ENCODE results near the gene PADI1.

Gene PADI1

DNA sequence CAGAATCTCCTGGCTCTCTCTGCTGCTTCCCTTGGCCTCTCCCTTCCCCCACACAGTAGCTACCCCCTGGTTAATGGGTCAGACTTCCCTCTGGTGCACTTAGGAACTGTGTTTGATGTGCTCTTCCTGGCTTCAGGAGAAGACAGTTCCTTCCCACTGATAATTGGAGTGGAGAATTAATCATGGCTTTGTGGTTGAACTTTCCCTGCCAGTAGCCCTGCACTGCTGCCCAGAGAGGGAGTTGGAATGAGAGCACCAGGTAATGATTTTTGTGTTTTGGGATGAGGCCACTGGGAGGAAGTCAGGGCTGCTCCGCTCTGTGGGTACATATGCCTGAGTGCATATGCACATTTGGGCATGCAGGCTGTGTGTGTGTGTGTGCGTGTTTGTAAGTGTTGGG, 46.0 kb upstream of the PADI1 start:
- no peak for ATAC-seq
- TF ChIP-seq, protein P1, sequence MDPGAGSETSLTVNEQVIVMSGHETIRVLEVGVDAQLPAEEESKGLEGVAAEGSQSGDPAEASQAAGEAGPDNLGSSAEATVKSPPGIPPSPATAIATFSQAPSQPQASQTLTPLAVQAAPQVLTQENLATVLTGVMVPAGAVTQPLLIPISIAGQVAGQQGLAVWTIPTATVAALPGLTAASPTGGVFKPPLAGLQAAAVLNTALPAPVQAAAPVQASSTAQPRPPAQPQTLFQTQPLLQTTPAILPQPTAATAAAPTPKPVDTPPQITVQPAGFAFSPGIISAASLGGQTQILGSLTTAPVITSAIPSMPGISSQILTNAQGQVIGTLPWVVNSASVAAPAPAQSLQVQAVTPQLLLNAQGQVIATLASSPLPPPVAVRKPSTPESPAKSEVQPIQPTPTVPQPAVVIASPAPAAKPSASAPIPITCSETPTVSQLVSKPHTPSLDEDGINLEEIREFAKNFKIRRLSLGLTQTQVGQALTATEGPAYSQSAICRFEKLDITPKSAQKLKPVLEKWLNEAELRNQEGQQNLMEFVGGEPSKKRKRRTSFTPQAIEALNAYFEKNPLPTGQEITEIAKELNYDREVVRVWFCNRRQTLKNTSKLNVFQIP (CRISPR knock-in tag; IDR thresholded peaks at IDR 0.05; ENCODE audit: borderline replicate concordance, low read depth), result no peak
- no peak for TF ChIP-seq SNAI2 (CRISPR knock-in tag; IDR thresholded peaks at IDR 0.05)

DNA sequence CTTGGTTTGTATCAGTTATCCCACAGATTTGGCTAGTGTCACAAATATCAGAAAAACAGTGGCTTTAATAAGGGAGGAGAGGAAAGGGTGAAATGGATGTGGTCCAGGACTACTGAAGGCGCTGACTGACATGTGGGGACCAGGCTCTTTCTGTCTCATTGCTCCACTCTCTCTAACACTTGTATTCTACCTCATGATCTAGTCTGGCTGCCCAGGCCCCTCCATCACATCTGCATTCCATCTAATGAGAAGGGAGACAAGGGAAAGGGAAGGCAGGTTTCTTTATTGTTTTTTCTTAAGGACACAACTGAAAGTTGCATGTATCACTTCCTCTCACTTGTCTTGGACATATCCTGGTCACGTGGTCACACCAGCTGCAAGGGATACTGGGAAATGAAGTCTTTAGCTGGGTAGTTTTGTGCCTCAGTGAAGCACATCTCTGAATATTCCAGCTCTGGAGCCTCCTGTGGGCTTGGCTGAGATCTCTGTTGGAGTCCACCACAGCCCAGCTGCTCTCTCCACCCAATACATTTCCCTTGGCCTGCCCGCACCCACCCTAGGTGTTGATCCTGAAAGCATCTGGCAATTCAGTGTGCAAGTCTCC, 43.7 kb upstream of the PADI1 start:
- TF ChIP-seq ZFP30 (CRISPR knock-in tag; IDR thresholded peaks at IDR 0.05) (no peak), ZNF70 (CRISPR knock-in tag; IDR thresholded peaks at IDR 0.05) (no peak), CSDC2 (CRISPR knock-in tag; IDR thresholded peaks at IDR 0.05) (no peak), RARB (CRISPR knock-in tag; IDR thresholded peaks at IDR 0.05) (no peak), ZFP3 (CRISPR knock-in tag; IDR thresholded peaks at IDR 0.05) (no peak), TOX (CRISPR knock-in tag; IDR thresholded peaks at IDR 0.05; ENCODE audit: borderline replicate concordance) (no peak), ZNF8 (CRISPR knock-in tag; IDR thresholded peaks at IDR 0.05) (no peak), GLIS3 (CRISPR knock-in tag; IDR thresholded peaks at IDR 0.05) (no peak), PPARA (CRISPR knock-in tag; IDR thresholded peaks at IDR 0.05; ENCODE audit: borderline replicate concordance) (no peak), ARNTL (CRISPR knock-in tag; IDR thresholded peaks at IDR 0.05; ENCODE audit: borderline replicate concordance, low read depth) (no peak), ZC3H10 (CRISPR knock-in tag; IDR thresholded peaks at IDR 0.05) (no peak), TCF4 (CRISPR knock-in tag; IDR thresholded peaks at IDR 0.05; ENCODE audit: borderline replicate concordance) (no peak), ZNF565 (CRISPR knock-in tag; conservative IDR thresholded peaks at IDR 0.05; ENCODE audit: low read depth) (no peak)
- TF ChIP-seq, protein P2, sequence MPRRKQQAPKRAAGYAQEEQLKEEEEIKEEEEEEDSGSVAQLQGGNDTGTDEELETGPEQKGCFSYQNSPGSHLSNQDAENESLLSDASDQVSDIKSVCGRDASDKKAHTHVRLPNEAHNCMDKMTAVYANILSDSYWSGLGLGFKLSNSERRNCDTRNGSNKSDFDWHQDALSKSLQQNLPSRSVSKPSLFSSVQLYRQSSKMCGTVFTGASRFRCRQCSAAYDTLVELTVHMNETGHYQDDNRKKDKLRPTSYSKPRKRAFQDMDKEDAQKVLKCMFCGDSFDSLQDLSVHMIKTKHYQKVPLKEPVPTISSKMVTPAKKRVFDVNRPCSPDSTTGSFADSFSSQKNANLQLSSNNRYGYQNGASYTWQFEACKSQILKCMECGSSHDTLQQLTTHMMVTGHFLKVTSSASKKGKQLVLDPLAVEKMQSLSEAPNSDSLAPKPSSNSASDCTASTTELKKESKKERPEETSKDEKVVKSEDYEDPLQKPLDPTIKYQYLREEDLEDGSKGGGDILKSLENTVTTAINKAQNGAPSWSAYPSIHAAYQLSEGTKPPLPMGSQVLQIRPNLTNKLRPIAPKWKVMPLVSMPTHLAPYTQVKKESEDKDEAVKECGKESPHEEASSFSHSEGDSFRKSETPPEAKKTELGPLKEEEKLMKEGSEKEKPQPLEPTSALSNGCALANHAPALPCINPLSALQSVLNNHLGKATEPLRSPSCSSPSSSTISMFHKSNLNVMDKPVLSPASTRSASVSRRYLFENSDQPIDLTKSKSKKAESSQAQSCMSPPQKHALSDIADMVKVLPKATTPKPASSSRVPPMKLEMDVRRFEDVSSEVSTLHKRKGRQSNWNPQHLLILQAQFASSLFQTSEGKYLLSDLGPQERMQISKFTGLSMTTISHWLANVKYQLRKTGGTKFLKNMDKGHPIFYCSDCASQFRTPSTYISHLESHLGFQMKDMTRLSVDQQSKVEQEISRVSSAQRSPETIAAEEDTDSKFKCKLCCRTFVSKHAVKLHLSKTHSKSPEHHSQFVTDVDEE (CRISPR knock-in tag; IDR thresholded peaks at IDR 0.05), result no peak
- TF ChIP-seq, protein P3, sequence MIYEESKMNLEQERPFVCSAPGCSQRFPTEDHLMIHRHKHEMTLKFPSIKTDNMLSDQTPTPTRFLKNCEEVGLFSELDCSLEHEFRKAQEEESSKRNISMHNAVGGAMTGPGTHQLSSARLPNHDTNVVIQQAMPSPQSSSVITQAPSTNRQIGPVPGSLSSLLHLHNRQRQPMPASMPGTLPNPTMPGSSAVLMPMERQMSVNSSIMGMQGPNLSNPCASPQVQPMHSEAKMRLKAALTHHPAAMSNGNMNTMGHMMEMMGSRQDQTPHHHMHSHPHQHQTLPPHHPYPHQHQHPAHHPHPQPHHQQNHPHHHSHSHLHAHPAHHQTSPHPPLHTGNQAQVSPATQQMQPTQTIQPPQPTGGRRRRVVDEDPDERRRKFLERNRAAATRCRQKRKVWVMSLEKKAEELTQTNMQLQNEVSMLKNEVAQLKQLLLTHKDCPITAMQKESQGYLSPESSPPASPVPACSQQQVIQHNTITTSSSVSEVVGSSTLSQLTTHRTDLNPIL (CRISPR knock-in tag; IDR thresholded peaks at IDR 0.05; ENCODE audit: low read depth), result no peak
- TF ChIP-seq, protein P4, sequence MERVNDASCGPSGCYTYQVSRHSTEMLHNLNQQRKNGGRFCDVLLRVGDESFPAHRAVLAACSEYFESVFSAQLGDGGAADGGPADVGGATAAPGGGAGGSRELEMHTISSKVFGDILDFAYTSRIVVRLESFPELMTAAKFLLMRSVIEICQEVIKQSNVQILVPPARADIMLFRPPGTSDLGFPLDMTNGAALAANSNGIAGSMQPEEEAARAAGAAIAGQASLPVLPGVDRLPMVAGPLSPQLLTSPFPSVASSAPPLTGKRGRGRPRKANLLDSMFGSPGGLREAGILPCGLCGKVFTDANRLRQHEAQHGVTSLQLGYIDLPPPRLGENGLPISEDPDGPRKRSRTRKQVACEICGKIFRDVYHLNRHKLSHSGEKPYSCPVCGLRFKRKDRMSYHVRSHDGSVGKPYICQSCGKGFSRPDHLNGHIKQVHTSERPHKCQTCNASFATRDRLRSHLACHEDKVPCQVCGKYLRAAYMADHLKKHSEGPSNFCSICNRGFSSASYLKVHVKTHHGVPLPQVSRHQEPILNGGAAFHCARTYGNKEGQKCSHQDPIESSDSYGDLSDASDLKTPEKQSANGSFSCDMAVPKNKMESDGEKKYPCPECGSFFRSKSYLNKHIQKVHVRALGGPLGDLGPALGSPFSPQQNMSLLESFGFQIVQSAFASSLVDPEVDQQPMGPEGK (CRISPR knock-in tag; IDR thresholded peaks at IDR 0.05; ENCODE audit: borderline replicate concordance), result no peak
- no peak for ATAC-seq

DNA sequence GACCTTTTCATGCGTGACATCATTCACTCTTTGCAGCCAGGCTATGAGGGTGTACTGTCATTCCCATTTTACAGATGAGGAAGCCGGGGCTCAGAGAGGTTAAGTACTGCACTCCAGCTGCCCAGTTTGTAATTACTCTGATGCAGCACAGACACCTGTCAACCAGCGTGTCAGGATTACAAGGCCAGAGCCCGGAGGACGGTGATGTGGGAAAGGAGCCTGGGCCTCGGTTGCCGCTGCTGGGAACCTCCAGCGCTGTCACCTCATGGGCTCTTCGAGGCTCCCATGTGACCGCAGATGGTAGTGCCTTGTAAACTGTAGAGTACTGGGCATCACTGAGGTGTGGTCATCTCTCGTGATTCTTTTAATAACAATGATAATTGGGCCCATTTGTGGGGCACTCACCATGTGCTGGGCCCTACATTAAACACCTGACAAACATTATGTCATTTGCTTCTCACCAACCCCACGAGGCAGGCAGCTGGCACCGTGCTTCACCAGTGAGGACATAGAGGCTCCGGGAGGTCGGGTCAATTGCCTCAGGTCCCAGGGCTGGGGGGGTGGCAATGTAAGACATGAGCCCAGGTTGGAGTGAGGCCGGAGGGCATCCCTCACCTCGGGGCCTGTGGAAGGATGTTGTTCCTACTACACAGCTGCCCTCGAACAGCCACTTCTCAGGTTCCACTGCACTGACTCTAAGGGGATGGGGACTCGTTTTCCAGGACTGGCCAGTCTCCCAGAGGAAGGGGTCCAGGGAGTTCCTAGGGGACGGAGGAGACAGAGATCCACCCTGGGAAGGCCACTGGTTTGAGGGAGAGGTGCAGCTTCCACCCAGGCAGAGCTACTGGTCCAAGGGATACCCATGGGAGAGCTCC, 42.8 kb upstream of the PADI1 start:
- ATAC-seq, result no peak
- no peak for TF ChIP-seq PPARA (CRISPR knock-in tag; IDR thresholded peaks at IDR 0.05; ENCODE audit: borderline replicate concordance)

DNA sequence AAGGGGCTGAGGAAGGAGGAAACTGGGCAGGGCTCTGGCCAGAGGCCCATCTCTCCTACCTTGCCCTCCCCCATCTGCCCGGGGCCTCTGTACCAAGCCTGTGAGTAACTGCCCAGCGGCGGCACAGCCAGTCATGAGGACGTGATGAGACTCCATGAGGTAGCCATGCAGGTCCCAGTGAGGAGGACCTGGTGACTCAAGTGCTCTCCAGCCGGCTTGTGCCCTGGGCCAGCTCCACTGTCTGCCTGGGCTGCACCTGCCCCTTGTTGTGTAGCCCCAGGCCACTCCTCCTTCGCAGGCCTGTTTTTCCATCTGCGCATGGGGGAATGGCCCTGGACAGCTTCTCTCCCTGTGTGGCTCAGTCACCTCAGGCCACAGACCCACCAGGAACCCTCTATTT, 42.0 kb upstream of the PADI1 start:
- TF ChIP-seq SNAI2 (CRISPR knock-in tag; IDR thresholded peaks at IDR 0.05), result no peak
- TF ChIP-seq, protein P1 (CRISPR knock-in tag; IDR thresholded peaks at IDR 0.05; ENCODE audit: borderline replicate concordance, low read depth), result no peak
- ATAC-seq, result no peak; the same call in 2 of the 3 replicates

Data from SK-N-SH treated with all-trans-retinoic acid at 6 μM for 48 hours (cell line).